Coronary artery (tissue), 2 donors: ENCODE results near the gene MFSD1.

Experiments used
- DNase-seq: peaks from one replicate; pipeline ENCODE4 v3.0.0-alpha.2; 2017; ENCODE audit warnings: low spot score
- H3K27ac ChIP-seq, 2 donors: fragments of 200-600 bp; sonication (generic); one replicate each; pipeline ENCODE4 v1.5.1; 2016 to 2019
- H3K4me3 ChIP-seq: fragments of 200-600 bp; sonication (generic); 2 replicates; pipeline ENCODE4 v1.5.1; 2016; ENCODE audit warnings: mild to moderate bottlenecking, moderate library complexity
- CTCF ChIP-seq: fragments of 200-600 bp; sonication (generic); IDR thresholded peaks from one replicate; pipeline ENCODE4 v1.5.1; 2019; ENCODE audit warnings: antibody characterized with exemption

The MFSD1 gene

GRCh38 chr3:158792709-158793108 lies 9.1 kb upstream of the MFSD1 start:
- no peak for TF ChIP-seq CTCF
- H3K4me3 ChIP-seq = no peak overlapping the region
- no peak overlapping the region for H3K27ac ChIP-seq
- no peak for DNase-seq

GRCh38 chr3:158794206-158794605 lies 7.6 kb upstream of the MFSD1 start:
- no peak overlapping the region for H3K27ac ChIP-seq
- no peak overlapping the region for H3K4me3 ChIP-seq
- no peak for TF ChIP-seq CTCF
- DNase-seq = no peak

GRCh38 chr3:158794936-158795518 lies 6.8 kb upstream of the MFSD1 start:
- Histone ChIP-seq H3K27ac (no peak overlapping the region), H3K4me3 (no peak overlapping the region)
- peak; percentile 29 for TF ChIP-seq CTCF
- DNase-seq = no peak

DNA sequence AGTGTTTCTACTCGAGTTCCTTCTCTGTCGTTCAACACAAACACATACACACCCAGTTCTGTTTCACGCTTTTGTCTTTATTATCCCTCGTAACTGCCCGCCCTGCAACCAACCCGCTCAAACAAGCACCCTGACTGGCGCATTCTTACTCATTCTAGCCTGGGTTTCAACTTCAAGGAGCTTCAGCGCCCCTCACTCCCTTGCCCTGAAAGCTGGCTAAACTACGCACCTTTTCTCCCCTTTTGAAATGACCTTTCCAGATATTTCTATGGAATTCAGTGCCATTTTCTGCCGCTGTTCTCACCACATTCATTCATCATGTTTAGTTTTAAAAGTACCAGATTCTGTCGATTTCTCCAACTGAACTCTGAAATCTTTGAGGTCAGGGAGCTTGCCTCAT lies 653 bp upstream of the MFSD1 start:
- Histone ChIP-seq H3K4me3 (peak overlapping the region; percentile 77), H3K27ac (peak overlapping the region; percentile 64 to 81)
- TF ChIP-seq CTCF = no peak
- no peak for DNase-seq

DNA sequence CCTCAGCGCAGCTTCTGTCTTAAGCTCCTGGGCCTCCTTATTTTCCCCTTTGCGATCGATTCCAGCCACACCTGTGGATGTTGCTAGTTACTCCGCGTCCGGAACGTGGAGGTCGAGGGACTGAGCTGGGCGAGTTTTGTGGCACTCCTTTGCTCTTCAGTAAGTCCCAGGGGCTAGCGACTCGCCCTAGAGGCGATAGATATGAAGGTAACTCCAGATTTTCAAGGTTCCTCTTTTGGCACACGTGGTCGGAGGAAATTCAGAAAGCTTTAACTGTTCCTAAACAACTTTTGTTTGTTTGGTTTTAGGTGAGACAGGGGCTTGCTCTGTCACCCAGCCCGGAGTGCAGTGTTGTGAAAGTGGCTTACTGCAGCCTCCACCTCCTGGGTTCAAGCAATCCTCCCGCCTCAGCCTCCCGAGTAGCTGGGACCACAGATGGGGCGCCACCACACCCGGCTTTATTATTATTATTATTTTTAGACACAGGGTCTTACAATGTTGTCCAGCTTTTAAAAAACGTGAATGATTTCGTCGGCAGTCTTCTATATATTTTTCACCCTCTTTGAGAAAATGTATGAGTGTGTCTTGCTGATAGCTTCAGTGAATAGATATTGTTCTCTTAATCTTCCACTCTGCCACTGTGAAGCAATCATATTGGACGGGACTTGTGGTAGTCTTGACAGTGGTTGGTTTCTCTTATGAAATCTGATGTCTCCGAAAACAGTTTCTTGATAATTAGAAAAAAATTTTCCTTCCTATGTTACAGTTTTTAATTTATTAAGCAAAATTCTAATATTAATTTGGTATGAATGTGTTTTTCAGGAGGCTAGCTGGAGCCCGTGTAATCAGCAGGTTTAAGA lies 785 bp downstream of the MFSD1 start:
- Histone ChIP-seq H3K4me3 (peak overlapping the region; percentile 77), H3K27ac (peak overlapping the region; percentile 64 to 81)
- TF ChIP-seq CTCF = no peak
- DNase-seq = no peak

DNA sequence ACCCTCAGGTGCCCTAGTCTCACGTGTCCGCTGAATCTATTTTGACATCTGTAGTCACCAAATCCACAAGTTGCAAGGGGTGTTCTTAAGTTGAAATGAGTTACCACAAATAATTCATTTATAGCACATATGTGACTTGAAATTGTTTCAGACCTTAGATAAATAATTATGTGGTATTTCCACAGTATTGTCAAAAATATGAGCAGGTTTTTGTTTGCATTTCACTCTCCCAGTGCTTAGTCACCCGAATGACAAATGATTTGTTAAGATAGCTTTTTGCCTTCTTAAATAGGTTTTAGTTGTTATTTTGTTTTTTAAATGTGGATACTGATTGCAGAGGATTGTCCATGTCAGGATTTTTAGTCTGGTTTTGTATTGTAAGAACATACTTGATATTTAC lies 2.6 kb downstream of the MFSD1 start:
- no peak overlapping the region for H3K27ac ChIP-seq
- H3K4me3 ChIP-seq = peak overlapping the region; percentile 16
- no peak for TF ChIP-seq CTCF
- no peak for DNase-seq

DNA sequence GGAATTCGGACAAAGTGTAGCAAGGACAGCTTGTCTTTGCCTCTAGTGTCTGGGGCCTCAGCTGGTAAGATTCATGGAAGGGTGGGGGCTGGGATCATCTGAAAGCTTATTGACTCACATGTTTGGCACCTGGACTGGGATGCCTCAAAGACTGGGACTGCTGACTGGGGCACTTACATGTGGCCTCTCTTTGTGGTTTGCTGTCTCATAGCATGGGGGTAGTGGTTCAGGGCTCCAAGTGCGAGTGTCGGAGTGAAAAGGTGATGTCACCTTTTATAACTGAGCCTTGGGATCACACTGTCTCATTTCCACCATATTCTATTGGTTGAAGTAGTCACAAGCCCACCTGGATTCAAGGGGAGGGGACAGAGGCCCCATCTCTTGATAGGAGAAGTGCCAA lies 6.8 kb downstream of the MFSD1 start:
- Histone ChIP-seq H3K4me3 (no peak overlapping the region), H3K27ac (peak overlapping the region in 1 of 2 donors; percentile 55)
- no peak for TF ChIP-seq CTCF
- DNase-seq = no peak
